ENCODE measurements around the gene ZNF79. TPM values are rescaled to one million over a fixed set of nuclear protein-coding genes. Genes with fewer than 3 reads are reported as not detected.
A peak's percentile ranks its signal among the peaks of the same experiment; 100 is the strongest.

The ZNF79 gene
- polyA plus RNA-seq, 1 experiment: 5.6 TPM

DNA sequence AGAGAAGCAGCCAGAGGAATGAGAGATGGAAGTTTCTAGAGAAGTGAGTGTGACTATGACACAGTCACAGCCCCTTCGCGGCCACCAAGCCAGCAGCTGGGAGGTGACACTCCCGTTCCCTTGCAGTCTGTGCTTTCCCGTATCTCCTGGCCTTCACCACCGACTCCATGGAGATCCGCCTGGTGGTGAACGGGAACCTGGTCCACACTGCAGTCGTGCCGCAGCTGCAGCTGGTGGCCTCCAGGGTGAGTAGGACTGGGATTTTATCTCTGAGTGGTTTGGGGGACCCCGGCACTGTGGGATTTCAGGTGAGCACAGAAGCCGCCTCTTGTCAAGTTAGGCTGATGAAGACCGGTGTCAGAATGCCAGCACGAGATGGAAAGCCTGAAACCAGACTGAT lies 39.3 kb upstream of the ZNF79 start:
- Histone ChIP-seq H3K9me3 (ENCODE audit: control insufficient read depth, insufficient read depth, low read length) (no peaks in the 10 kb centered on the region), H3K27me3 (ENCODE audit: control insufficient read depth, insufficient read depth, low read length) (peaks cover 16% of the 10 kb centered on the region), H3K27ac (ENCODE audit: low read depth, low read length) (no peak overlapping the region), H3K4me3 (ENCODE audit: low read depth, low read length) (no peak overlapping the region)
- DNase-seq (ENCODE audit: low read depth, low spot score): no peak
- ChIA-PET CTCF (no interaction called here), POLR2A (no interaction called here)
- TF ChIP-seq, protein P1, sequence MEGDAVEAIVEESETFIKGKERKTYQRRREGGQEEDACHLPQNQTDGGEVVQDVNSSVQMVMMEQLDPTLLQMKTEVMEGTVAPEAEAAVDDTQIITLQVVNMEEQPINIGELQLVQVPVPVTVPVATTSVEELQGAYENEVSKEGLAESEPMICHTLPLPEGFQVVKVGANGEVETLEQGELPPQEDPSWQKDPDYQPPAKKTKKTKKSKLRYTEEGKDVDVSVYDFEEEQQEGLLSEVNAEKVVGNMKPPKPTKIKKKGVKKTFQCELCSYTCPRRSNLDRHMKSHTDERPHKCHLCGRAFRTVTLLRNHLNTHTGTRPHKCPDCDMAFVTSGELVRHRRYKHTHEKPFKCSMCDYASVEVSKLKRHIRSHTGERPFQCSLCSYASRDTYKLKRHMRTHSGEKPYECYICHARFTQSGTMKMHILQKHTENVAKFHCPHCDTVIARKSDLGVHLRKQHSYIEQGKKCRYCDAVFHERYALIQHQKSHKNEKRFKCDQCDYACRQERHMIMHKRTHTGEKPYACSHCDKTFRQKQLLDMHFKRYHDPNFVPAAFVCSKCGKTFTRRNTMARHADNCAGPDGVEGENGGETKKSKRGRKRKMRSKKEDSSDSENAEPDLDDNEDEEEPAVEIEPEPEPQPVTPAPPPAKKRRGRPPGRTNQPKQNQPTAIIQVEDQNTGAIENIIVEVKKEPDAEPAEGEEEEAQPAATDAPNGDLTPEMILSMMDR (IDR thresholded peaks at IDR 0.05; ENCODE audit: low read depth, low read length): no peak

DNA sequence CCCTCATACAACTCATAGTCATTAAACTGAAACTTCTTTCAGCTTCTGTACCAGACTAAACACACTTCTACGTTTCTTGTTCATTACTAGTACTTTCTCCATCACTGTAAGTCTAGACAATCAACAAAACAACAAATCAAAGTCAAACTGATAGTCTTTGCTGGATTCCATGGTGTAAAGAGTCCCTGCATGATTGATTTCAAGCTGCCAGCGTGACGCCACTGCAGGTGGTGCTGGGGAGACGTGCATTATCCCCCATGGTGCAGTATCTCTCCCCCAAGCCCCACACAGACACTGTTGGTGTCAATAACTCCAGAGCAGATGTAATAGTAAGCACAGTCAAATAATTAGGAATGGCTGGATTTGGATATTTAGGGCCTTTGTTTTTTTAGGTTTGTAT lies 37.9 kb upstream of the ZNF79 start:
- TF ChIP-seq, protein P1 (IDR thresholded peaks at IDR 0.05; ENCODE audit: low read depth, low read length): no peak
- Histone ChIP-seq H3K27ac (ENCODE audit: low read depth, low read length) (no peak overlapping the region), H3K9me3 (ENCODE audit: control insufficient read depth, insufficient read depth, low read length) (no peaks in the 10 kb centered on the region), H3K27me3 (ENCODE audit: control insufficient read depth, insufficient read depth, low read length) (peaks cover 14% of the 10 kb centered on the region), H3K4me3 (ENCODE audit: low read depth, low read length) (no peak overlapping the region)
- ChIA-PET CTCF (no interaction called here), POLR2A (no interaction called here)
- DNase-seq (ENCODE audit: low read depth, low spot score): no peak

DNA sequence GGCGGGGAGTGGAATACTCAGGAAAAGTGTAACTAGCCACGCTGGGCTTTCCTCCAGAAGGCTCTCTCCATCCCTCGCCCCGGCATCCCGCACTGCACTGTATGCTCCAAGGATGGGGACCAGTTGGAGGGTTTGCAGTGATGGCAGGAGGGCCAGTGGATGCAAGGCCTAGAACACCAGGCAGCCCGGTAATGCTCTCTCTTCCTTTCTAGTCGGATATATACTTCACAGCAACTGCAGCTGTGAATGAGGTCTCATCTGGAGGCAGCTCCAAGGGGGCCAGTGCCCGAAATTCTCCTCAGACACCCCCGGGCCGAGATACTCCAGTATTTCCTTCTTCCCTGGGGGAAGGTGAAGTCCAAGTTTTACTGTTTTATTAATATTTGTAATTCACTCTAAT lies 37.2 kb upstream of the ZNF79 start:
- Histone ChIP-seq H3K27ac (ENCODE audit: low read depth, low read length) (no peak overlapping the region), H3K9me3 (ENCODE audit: control insufficient read depth, insufficient read depth, low read length) (no peaks in the 10 kb centered on the region), H3K27me3 (ENCODE audit: control insufficient read depth, insufficient read depth, low read length) (peaks cover 14% of the 10 kb centered on the region), H3K4me3 (ENCODE audit: low read depth, low read length) (no peak overlapping the region)
- POLR2A ChIA-PET: no interaction called here
- DNase-seq (ENCODE audit: low read depth, low spot score): no peak
- CTCF ChIA-PET: interaction anchor here (0.7 kb wide), 1 partner anchor 10 kb away, joined by 5 read pairs; no protein-coding TSS in a partner anchor
- TF ChIP-seq, protein P1 (IDR thresholded peaks at IDR 0.05; ENCODE audit: low read depth, low read length): no peak

DNA sequence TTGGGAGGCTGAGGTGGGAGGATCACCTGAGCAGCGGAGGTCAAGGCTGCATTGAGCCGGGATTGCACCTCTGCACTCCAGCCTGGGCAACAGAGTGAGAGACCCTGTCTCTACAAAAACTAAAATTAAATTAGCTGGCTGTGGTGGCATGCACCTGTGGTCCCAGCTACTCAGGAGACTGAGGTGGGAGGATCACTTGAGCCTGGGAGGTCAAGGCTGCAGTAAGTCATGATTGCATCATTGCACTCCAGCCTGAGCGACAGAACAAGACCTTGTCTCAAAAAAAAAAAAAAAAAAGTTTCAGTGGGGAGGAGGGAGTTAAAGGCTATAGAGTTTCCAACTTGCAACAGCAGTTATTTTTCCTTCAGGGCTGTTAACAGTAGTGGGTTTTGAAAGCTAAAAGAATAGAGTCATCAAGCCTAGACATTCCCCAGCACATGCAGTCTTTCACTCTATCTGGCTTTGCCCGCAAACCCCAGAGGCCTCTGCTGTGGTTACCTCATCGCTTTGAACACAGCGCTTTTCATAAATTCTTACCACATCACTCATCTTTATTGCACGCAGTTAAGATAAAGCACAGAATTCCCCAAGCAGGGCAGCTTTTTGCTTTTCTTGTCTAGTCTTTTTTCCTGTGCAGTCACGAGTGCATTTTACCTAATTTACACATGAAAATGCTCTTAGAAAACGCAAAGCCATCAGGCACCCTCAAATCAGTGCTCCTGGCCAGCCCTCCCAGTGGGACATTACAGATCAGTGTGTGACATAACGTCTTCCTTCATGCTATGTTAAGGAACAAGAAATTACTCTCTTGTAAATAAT lies 35.9 kb upstream of the ZNF79 start:
- H3K27me3 ChIP-seq (ENCODE audit: control insufficient read depth, insufficient read depth, low read length): peaks cover 19% of the 10 kb centered on the region
- ChIA-PET CTCF (interaction anchor here (0.7 kb wide), 2 partner anchors 9 to 960 kb away, joined by 3 to 5 read pairs; partner anchors contain the start of gene SLC2A8), POLR2A (interaction anchor here (0.6 to 1.2 kb wide), 7 partner anchors 8 to 198 kb away, joined by 3 to 9 read pairs (median 6); partner anchors contain the start of genes LRSAM1, RPL12, SLC2A8 and ZNF79)
- no peaks in the 10 kb centered on the region for H3K9me3 ChIP-seq (ENCODE audit: control insufficient read depth, insufficient read depth, low read length)
- peak overlapping the region; percentile 83 for H3K27ac ChIP-seq (ENCODE audit: low read depth, low read length)
- DNase-seq (ENCODE audit: low read depth, low spot score): peak; percentile 93
- TF ChIP-seq, protein P1 (IDR thresholded peaks at IDR 0.05; ENCODE audit: low read depth, low read length): no peak
- H3K4me3 ChIP-seq (ENCODE audit: low read depth, low read length): no peak overlapping the region; the same call in 1 of the 2 replicates

DNA sequence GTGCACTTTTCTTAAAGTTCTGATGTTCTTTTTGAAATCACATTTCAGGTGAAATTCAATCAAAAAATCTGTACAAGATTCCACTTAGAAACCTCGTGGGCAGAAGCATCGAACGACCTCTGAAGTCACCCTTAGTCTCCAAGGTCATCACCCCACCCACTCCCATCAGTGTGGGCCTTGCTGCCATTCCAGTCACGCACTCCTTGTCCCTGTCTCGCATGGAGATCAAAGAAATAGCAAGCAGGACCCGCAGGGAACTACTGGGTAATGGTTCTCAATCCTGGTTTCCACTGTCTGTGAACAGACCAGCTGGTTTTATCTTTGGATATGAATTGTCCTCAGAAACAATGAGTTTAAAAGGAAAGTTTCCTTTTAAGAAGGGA lies 35.3 kb upstream of the ZNF79 start:
- no peaks in the 10 kb centered on the region for H3K9me3 ChIP-seq (ENCODE audit: control insufficient read depth, insufficient read depth, low read length)
- ChIA-PET POLR2A (interaction anchor here (0.7 to 1.2 kb wide), 3 partner anchors 8 to 199 kb away, joined by 4 to 9 read pairs (median 6); partner anchors contain the start of genes LRSAM1, RPL12 and SLC2A8), CTCF (interaction anchor here (0.7 kb wide), 3 partner anchors 8 to 961 kb away, joined by 3 to 5 read pairs (median 3); partner anchors contain the start of gene SLC2A8)
- H3K27me3 ChIP-seq (ENCODE audit: control insufficient read depth, insufficient read depth, low read length): peaks cover 19% of the 10 kb centered on the region
- no peak for DNase-seq (ENCODE audit: low read depth, low spot score)
- H3K4me3 ChIP-seq (ENCODE audit: low read depth, low read length): no peak overlapping the region
- TF ChIP-seq, protein P1 (IDR thresholded peaks at IDR 0.05; ENCODE audit: low read depth, low read length): no peak
- H3K27ac ChIP-seq (ENCODE audit: low read depth, low read length): peak overlapping the region; percentile 83

Measured in AG04450 (cell line).